IPS-20b (cell line): ENCODE results near the gene ZNF485.

ENCODE experiments used
- H3K27ac ChIP-seq: one replicate; pipeline ENCODE4 v1.5.1; 2013; ENCODE audit warnings: low read length
- H3K27me3 ChIP-seq: 2 replicates; pipeline ENCODE4 v1.6.1; 2013; ENCODE audit warnings: mild to moderate bottlenecking, low read length, inconsistent platforms; ENCODE audit not compliant: insufficient read depth
- H3K36me3 ChIP-seq: 2 replicates; pipeline ENCODE4 v1.6.1; 2013; ENCODE audit warnings: low read depth, mild to moderate bottlenecking, inconsistent platforms, low read length, moderate library complexity; ENCODE audit not compliant: insufficient read depth
- H3K4me1 ChIP-seq: 2 replicates; pipeline ENCODE4 v1.6.1; 2013; ENCODE audit warnings: mild to moderate bottlenecking, control low read depth, inconsistent platforms, low read length, moderate library complexity; ENCODE audit not compliant: insufficient read depth
- H3K4me3 ChIP-seq: 2 replicates; pipeline ENCODE4 v1.5.1; 2013; ENCODE audit warnings: mild to moderate bottlenecking, low read length, inconsistent platforms
- H3K9ac ChIP-seq: 2 replicates; pipeline ENCODE4 v1.6.1; 2013; ENCODE audit warnings: low read depth, mild to moderate bottlenecking, inconsistent platforms, low read length, moderate library complexity
- H3K9me3 ChIP-seq: 2 replicates; pipeline ENCODE4 v1.6.1; 2013; ENCODE audit warnings: mild to moderate bottlenecking, low read depth, low read length, inconsistent platforms; ENCODE audit not compliant: insufficient read depth

The ZNF485 gene

DNA sequence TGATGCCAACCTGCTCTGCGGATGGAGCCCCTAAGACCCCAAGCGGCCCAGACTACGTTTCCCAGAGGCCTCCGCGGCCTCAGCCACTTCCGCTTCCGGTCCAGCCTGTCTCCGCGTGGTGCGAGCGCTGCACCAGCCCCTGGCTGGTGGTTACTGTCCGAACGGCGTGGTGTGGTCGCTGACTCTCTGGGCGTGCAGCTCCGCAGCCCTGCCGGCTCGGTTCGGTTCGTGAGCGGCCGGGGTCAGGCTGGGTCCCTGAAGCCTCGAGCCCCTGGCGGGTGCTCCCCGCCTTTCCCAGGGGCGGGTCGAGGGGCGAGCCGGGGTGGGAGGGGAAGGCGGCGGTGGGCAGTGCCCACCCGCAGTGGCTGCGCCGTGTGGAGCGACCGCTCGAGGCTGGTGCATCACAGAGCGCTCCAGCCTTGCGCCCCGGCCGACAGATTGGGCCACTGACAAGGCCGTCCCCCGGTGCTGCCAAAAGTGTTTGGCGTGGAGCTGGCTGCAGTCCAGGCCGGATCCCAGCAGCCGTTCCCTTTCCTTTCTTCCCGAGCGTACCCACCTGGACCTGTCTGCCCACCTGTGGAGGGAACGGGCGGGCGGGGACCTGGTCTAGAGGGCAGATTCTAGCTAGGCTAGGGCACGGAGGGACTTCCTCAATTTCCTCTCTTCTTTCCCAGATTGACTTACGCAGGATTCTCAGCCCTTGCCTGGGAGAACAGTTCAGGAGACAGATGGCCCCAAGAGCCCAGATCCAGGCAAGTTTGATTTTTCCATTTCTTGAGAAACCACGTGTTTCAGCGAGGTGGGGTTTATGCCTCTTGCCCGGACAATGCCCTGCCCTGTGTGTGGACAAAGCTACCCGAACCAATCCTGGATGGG lies at the start of gene ZNF485:
Gene ZNF485, plus strand, starts transcription at position 116 of the 876 bp plus-strand sequence. Its CDS starts 613 bp downstream, at position 729.
- H3K4me3 ChIP-seq = peak within 1 kb of the TSS; percentile 80
- no peak within 1 kb of the TSS for H3K27ac ChIP-seq
- peaks cover 4% of the 10 kb centered on the region; the same call in 1 of the 2 replicates for H3K4me1 ChIP-seq
- peaks cover under 1% of the 10 kb centered on the region; the same call in 1 of the 2 replicates for H3K9me3 ChIP-seq
- peaks cover 13% of the 10 kb centered on the region for H3K36me3 ChIP-seq
- H3K27me3 ChIP-seq = peaks cover 11% of the 10 kb centered on the region; the same call in 1 of the 2 replicates
- H3K9ac ChIP-seq = peak within 1 kb of the TSS; percentile 78; the same call in 1 of the 2 replicates

DNA sequence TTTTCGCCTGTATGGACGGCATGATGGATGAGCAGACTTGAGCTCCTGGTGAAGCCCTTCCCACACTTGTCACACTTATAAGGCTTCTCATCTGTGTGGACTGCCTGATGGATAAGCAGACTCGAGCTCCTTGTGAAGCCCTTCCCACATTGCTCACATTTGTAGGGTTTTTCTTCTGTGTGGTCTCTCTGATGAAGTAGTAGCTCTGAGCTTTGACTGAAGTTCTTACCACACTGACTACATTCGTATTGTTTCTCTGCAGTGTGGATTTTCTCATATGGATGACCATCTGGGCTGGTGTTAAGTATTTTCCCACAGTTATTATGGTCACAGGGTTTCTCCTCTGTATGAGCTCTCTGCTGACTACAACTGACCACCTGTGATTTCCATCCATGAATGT lies 49.0 kb upstream of the ZNF485 start:
- Histone ChIP-seq H3K27ac (no peak overlapping the region), H3K4me3 (no peak overlapping the region; the same call in 1 of the 2 replicates), H3K9me3 (peaks cover 82% of the 10 kb centered on the region), H3K4me1 (no peaks in the 10 kb centered on the region), H3K27me3 (no peaks in the 10 kb centered on the region), H3K9ac (no peak overlapping the region), H3K36me3 (peaks cover 51% of the 10 kb centered on the region)

DNA sequence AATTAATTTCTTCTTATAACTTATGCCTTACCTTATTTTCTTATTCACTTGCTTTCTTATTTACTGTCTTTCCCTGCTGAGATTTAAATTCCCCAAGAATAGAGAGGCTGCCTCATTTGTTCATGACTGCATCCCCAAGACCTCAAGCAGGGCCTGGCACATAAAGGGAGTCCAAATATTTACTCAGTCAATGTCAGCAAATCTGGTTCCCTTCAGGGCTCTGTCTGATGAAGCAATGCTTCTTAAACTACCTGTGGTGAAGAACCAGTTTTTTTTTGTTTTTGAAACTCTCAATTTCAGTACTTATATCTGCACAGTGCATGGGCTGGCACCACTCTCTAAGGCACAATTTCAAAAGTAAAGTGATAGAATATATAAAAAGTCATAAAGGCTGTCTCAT lies 36.6 kb upstream of the ZNF485 start:
- H3K9ac ChIP-seq = no peak overlapping the region
- H3K27me3 ChIP-seq = peaks cover 17% of the 10 kb centered on the region
- no peak overlapping the region for H3K27ac ChIP-seq
- peaks cover under 1% of the 10 kb centered on the region for H3K9me3 ChIP-seq
- no peak overlapping the region for H3K4me3 ChIP-seq
- peaks cover 4% of the 10 kb centered on the region; the same call in 1 of the 2 replicates for H3K4me1 ChIP-seq
- peaks cover 47% of the 10 kb centered on the region for H3K36me3 ChIP-seq

DNA sequence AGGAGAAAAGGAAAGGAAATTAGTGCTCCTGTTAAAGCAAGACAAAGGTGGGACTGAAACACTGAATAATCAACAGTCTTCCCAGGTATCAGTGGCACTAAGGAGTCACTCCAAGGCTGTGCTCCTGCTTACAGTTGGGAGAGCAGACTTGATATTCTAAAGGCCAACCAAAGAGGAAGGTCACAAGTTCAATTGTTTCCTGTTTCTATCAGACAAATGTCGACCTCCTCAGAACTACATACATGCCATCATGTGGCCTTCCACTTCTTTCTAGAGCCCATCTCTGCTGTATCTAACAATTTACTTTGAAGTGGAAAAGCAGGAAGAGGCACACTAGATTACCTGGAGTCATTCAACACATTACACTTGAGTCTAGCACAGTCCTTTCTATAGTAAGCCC lies 35.3 kb upstream of the ZNF485 start:
- peaks cover 30% of the 10 kb centered on the region for H3K27me3 ChIP-seq
- H3K36me3 ChIP-seq = peaks cover 44% of the 10 kb centered on the region

DNA sequence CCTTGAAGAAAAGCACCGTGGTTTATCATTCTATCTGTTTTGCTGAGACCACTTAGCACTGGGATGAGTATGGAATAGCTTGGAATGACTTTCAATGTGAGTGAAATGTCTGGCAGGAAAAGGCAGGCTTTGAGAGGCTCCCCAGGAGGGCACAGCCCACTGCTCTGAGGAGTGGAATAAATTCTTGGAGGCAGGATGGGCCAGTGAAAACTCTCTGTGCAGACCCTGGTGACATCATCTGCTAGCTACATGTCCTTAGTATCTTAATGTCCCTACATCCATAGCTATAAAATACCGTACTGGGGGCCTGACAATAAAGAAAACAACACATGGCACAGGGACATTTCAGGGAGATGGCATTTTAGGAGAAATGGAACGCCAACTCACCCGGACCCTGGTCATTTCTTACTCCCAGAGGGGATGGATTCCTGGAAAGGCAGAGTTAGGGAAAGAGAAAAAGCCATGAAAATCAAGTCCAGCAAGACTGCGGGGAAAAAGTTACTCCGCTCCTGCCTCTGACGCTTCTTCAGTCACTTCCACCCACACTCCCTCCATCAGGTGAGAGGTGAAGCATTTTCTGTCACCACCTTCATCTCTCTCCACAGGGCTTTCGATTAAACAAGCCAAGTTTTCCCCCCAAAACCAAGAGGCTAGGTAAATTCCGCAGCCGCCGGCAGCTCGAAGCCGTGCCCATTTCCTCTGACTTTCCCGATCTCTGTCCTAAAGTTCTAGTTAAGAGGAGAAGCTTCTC lies 32.8 kb upstream of the ZNF485 start:
- peaks cover 8% of the 10 kb centered on the region for H3K9me3 ChIP-seq
- H3K4me3 ChIP-seq = peak overlapping the region; percentile 79
- H3K27me3 ChIP-seq = peaks cover 31% of the 10 kb centered on the region
- no peak overlapping the region for H3K27ac ChIP-seq
- peaks cover 4% of the 10 kb centered on the region; the same call in 1 of the 2 replicates for H3K4me1 ChIP-seq
- peaks cover 26% of the 10 kb centered on the region for H3K36me3 ChIP-seq
- peak overlapping the region; percentile 76; the same call in 1 of the 2 replicates for H3K9ac ChIP-seq

More for the DNA sequence above, 35.3 kb upstream of the ZNF485 start:
- peaks cover 4% of the 10 kb centered on the region; the same call in 1 of the 2 replicates for H3K4me1 ChIP-seq
- H3K9ac ChIP-seq = no peak overlapping the region
- no peak overlapping the region for H3K4me3 ChIP-seq
- H3K9me3 ChIP-seq = peaks cover 7% of the 10 kb centered on the region
- no peak overlapping the region for H3K27ac ChIP-seq

DNA sequence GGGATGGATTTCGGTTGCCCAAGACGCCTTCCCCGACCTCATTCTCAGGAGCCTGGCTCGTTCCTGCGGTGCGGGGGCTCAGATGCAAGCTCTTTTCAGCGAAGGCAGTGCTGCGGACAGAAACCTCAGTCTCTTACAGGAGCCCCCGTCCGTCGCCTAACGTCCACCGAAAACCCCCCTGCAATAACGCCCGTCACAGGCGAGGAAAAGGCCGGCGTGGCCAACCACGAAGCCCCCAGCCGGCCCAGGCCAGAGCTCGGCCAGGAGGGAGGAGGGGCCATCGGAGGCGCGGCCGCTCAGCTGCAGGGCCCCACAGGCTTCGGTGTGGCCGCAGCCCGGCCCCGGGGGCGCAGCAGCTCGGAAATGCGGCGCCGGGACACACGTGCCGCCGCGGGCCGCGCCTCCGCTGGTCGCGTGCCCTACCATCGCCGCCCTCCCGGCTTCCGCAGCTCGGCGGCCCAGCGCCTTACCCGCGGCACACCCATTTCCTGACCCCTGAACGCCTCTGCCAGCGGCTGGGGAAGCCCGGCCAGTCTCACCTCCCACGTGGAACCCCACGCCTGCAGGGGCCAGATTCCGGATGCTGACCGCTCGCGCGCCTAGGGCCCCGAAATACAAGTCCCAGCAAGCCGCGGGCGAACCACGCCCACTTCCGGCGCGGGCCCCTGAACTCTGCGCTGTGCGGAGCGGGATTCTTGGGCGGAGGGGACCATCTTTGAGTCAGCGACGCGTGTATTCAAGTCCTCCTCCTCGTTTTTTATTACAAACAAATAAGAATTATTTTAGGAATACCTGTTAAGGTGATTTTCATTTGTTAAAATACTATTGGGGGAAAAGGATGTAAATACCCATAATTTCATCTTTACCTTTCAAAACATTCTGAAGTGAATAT lies 32.0 kb upstream of the ZNF485 start, which contains the start of gene ZNF239:
Gene ZNF239, minus strand, starts transcription at position 616 of the 892 bp plus-strand sequence. CDS start 16,537 bp downstream, outside the sequence.
- H3K27me3 ChIP-seq = peaks cover 31% of the 10 kb centered on the region
- H3K4me3 ChIP-seq = peak within 1 kb of the TSS; percentile 79
- no peak within 1 kb of the TSS for H3K27ac ChIP-seq
- H3K36me3 ChIP-seq = peaks cover 18% of the 10 kb centered on the region
- peaks cover 8% of the 10 kb centered on the region for H3K9me3 ChIP-seq
- peak within 1 kb of the TSS; percentile 76 for H3K9ac ChIP-seq
- peaks cover 4% of the 10 kb centered on the region; the same call in 1 of the 2 replicates for H3K4me1 ChIP-seq

DNA sequence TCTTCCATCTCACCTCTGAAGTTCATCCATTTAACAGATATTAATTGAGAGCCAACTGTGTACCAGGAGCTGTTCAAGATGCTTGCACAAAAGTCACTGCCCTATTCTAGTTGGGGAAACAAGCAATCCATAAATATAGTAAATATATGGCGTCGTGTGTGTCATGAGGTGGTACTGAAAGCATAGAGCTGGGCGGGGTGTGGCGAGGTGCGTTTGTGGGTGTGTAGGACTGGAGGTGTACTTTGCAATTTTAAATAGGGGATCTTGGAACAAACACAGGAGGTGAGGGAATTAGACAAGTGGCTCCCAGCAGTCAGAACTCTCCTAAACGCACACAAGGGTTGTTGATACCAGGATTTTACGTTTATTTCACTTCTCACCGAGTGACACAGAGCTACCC lies 31.3 kb upstream of the ZNF485 start:
- Histone ChIP-seq H3K4me3 (peak overlapping the region; percentile 79; the same call in 1 of the 2 replicates), H3K9ac (no peak overlapping the region), H3K27ac (no peak overlapping the region), H3K9me3 (peaks cover 8% of the 10 kb centered on the region), H3K36me3 (peaks cover 12% of the 10 kb centered on the region), H3K4me1 (peaks cover 4% of the 10 kb centered on the region; the same call in 1 of the 2 replicates), H3K27me3 (peaks cover 31% of the 10 kb centered on the region)

DNA sequence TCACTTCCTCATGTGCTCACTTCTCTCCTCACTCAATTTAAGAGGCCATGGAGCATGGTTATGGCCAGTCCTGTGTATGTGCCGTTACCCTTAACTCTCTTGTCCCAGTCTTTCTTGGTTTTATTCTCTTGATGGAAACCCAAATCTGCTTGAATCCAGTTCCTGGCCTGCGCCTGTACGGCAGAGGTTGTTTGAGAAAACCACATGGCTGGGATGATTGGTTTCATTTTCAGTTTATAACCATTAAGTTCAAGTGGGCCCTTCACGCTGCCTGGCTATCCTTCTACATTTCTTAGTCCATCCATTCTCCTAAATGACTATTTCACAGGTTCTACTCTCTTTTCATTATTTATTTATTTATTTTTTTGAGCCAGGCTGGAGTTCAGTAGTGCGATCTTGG lies 30.2 kb upstream of the ZNF485 start:
- peaks cover 4% of the 10 kb centered on the region; the same call in 1 of the 2 replicates for H3K4me1 ChIP-seq
- peaks cover 31% of the 10 kb centered on the region for H3K27me3 ChIP-seq
- H3K36me3 ChIP-seq = peaks cover under 1% of the 10 kb centered on the region; the same call in 1 of the 2 replicates
- H3K9me3 ChIP-seq = peaks cover 8% of the 10 kb centered on the region
- H3K27ac ChIP-seq = no peak overlapping the region
- H3K9ac ChIP-seq = no peak overlapping the region
- H3K4me3 ChIP-seq = no peak overlapping the region

DNA sequence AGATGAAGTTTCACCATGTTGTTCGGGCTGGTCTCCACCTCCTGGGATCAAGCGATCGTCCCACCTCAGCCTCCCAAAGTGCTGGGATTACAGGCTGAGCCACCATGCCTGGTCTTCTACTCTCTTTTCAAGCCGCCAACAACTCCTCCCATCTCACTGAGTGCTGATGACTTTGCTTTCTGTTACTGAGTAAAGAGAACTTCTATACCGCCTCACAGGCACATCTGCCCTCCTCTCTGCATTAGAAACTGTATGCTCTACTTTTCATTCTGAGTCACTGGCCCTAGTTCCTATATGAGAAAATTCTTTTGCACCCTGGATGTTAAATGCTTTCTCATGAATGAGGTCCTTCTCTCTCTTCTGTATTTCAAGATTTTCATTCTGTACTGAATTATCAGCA lies 29.7 kb upstream of the ZNF485 start:
- Histone ChIP-seq H3K9me3 (peaks cover 8% of the 10 kb centered on the region), H3K27ac (no peak overlapping the region), H3K9ac (no peak overlapping the region), H3K4me3 (no peak overlapping the region), H3K4me1 (peaks cover 4% of the 10 kb centered on the region; the same call in 1 of the 2 replicates), H3K36me3 (no peaks in the 10 kb centered on the region), H3K27me3 (peaks cover 31% of the 10 kb centered on the region)

DNA sequence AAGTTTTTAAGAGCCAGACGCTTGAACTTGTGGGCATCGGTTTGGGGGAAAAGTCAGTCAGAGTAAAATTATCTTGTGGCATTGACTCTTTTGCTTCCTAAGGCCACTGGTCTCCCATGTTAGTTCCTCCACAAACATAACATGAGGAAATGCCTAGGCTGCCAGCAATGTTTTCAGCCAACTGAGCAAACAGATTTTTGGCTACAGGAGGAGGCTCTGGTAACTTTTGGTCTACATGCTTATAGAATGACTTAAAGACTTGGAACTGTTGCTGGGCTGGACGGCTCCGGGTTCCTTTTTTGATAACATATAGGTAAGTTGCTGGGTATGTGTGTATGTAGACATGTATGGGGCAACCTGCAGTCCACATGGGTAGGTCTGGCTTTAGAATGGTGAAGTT lies 22.2 kb upstream of the ZNF485 start:
- Histone ChIP-seq H3K4me3 (no peak overlapping the region), H3K9ac (no peak overlapping the region), H3K27me3 (no peaks in the 10 kb centered on the region), H3K27ac (no peak overlapping the region), H3K4me1 (no peaks in the 10 kb centered on the region), H3K9me3 (no peaks in the 10 kb centered on the region), H3K36me3 (no peaks in the 10 kb centered on the region)
